CD14-positive monocyte (primary cell): ENCODE data around the gene ATG4C. TPM values are rescaled to one million over a fixed set of nuclear protein-coding genes. Genes with fewer than 3 reads are reported as not detected.
A peak's percentile ranks its signal among the peaks of the same experiment; 100 is the strongest.

Experiments
- DNase-seq, 3 donors: peaks; one replicate each; pipeline ENCODE4 v3.0.0-alpha.2; 2011 to 2022
- H2AFZ ChIP-seq: 2 replicates; pipeline ENCODE4 v1.6.0; 2012; ENCODE audit warnings: mild to moderate bottlenecking, low read depth, low read length, inconsistent platforms; ENCODE audit not compliant: insufficient read depth, poor library complexity, severe bottlenecking
- H3K27ac ChIP-seq, 2 donors: 1 replicate in 1 of 2; 2 replicates in 1 of 2; pipeline ENCODE4 v1.5.1; 2012 to 2013; ENCODE audit warnings: low read length in 2 of 2, control low read depth in 1 of 2, inconsistent platforms in 1 of 2, low read depth in 1 of 2, mild to moderate bottlenecking in 1 of 2
- H3K27me3 ChIP-seq, 2 donors: one replicate each; pipeline versions ENCODE4 v1.6.0 to v1.6.1; 2011 to 2013; ENCODE audit warnings: low read length in 2 of 2; ENCODE audit not compliant: control insufficient read depth in 2 of 2, insufficient read depth in 2 of 2
- H3K36me3 ChIP-seq, 2 donors: replicated peaks in 1 of 2; 1 replicate in 1 of 2; 2 replicates in 1 of 2; pipeline versions ENCODE4 v1.5.1 to v1.6.1; 2012 to 2013; ENCODE audit warnings: low read length in 2 of 2, control low read depth in 1 of 2, inconsistent platforms in 1 of 2, mild to moderate bottlenecking in 1 of 2; ENCODE audit not compliant: insufficient read depth in 2 of 2, control insufficient read depth in 1 of 2
- H3K4me1 ChIP-seq, 2 donors: 1 replicate in 1 of 2; 2 replicates in 1 of 2; pipeline versions ENCODE4 v1.5.1 to v1.6.1; 2012 to 2013; ENCODE audit warnings: low read length in 2 of 2, control low read depth in 1 of 2, inconsistent platforms in 1 of 2, mild to moderate bottlenecking in 1 of 2, moderate library complexity in 1 of 2; ENCODE audit not compliant: insufficient read depth in 2 of 2, control insufficient read depth in 1 of 2
- H3K4me2 ChIP-seq: replicated peaks from 2 replicates; pipeline ENCODE3; 2012; ENCODE audit warnings: low read length, moderate library complexity, mild to moderate bottlenecking; ENCODE audit not compliant: poor library complexity, severe bottlenecking; ENCODE audit errors: extremely low read depth
- H3K4me3 ChIP-seq, 3 experiments: fragments of 200-600 bp in 1 of 3; sonication (generic) in 1 of 3; replicated peaks in 1 of 3; 1 replicate in 2 of 3; 2 replicates in 1 of 3; pipeline ENCODE4 v1.5.1; 2011 to 2013; ENCODE audit warnings: low read length in 3 of 3, mild to moderate bottlenecking in 3 of 3, control low read depth in 2 of 3, low read depth in 2 of 3, inconsistent platforms in 1 of 3, moderate library complexity in 1 of 3
- H3K79me2 ChIP-seq: 2 replicates; pipeline ENCODE4 v1.6.0; 2012; ENCODE audit warnings: mild to moderate bottlenecking, control low read depth, inconsistent platforms, low read length, moderate library complexity; ENCODE audit not compliant: insufficient read depth
- H3K9ac ChIP-seq: 2 replicates; pipeline ENCODE4 v1.6.0; 2017; ENCODE audit warnings: low read length, mild to moderate bottlenecking; ENCODE audit not compliant: insufficient read depth, poor library complexity, severe bottlenecking
- H3K9me3 ChIP-seq, 2 donors: replicated peaks in 1 of 2; 1 replicate in 1 of 2; 2 replicates in 1 of 2; pipeline versions ENCODE4 v1.5.1 to v1.6.1; 2012 to 2013; ENCODE audit warnings: low read length in 2 of 2, control low read depth in 1 of 2; ENCODE audit not compliant: control insufficient read depth in 1 of 2, insufficient read depth in 1 of 2
- H4K20me1 ChIP-seq: 2 replicates; pipeline ENCODE4 v1.6.0; 2012; ENCODE audit warnings: mild to moderate bottlenecking, low read length, control low read depth, moderate library complexity; ENCODE audit not compliant: insufficient read depth
- H3K27ac Mint-ChIP-seq, 7 donors: one replicate each; pipeline ENCODE4 v1.8.0; 2020; ENCODE audit warnings: mild to moderate bottlenecking in 7 of 7, mixed read lengths in 7 of 7, moderate library complexity in 6 of 7, inconsistent platforms in 2 of 7
- H3K27me3 Mint-ChIP-seq, 3 donors: one replicate each; pipeline ENCODE4 v1.8.0; 2021 to 2022; ENCODE audit warnings: low read depth in 3 of 3, mild to moderate bottlenecking in 3 of 3, mixed read lengths in 3 of 3, moderate library complexity in 3 of 3, inconsistent platforms in 1 of 3
- H3K36me3 Mint-ChIP-seq, 2 donors: one replicate each; pipeline ENCODE4 v1.8.0; 2020; ENCODE audit warnings: mixed read lengths in 2 of 2, inconsistent platforms in 1 of 2, mild to moderate bottlenecking in 1 of 2
- H3K4me1 Mint-ChIP-seq: one replicate; pipeline ENCODE4 v1.8.0; 2020; ENCODE audit warnings: mild to moderate bottlenecking, mixed read lengths
- H3K4me3 Mint-ChIP-seq, 2 donors: one replicate each; pipeline ENCODE4 v1.8.0; 2020; ENCODE audit warnings: mild to moderate bottlenecking in 2 of 2, mixed read lengths in 2 of 2, moderate library complexity in 1 of 2
- H3K9me3 Mint-ChIP-seq, 7 donors: one replicate each; pipeline ENCODE4 v1.8.0; 2020 to 2022; ENCODE audit warnings: mixed read lengths in 7 of 7, mild to moderate bottlenecking in 6 of 7, moderate library complexity in 6 of 7, inconsistent platforms in 2 of 7
- WGBS: methylation state at CpG from one replicate; pipeline ENCODE4 v1.1.5; 2013; ENCODE audit warnings: missing lambda C conversion rate; ENCODE audit not compliant: insufficient coverage; 5-methylcytosine and 5-hydroxymethylcytosine counted together
- intact Hi-C, 2 donors: fragments of 100-400 bp; cut with micrococcal nuclease; formaldehyde crosslinking; loops; one replicate each; pipeline versions ENCODE4 v1.15.0 to v1.15.1; 2023
- polyA plus RNA-seq, 3 donors: library from polyadenylated mRNA; depleted of rRNA in 1 of 3; unstranded in 2 of 3; stranded (reverse) in 1 of 3; fragments of 300-500 nt in 2 of 3; fragments of >200 nt in 1 of 3; fragmentation: Illumina TruSeq in 2 of 3; gene quantifications; 1 replicate in 2 of 3; 2 replicates in 1 of 3; pipeline ENCODE4 v1.2.3, GENCODE V29; 2012 to 2021
- TF ChIP-seq, protein P1 (sequence below): fragments of 200-600 bp; IDR thresholded peaks from one replicate; pipeline ENCODE4 v1.8.0; 2022; ENCODE audit warnings: antibody characterized with exemption, mild to moderate bottlenecking

ATG4C gene
- polyA plus RNA-seq, 3 donors, result 5.7 to 19.1 (median 17.5) TPM

DNA sequence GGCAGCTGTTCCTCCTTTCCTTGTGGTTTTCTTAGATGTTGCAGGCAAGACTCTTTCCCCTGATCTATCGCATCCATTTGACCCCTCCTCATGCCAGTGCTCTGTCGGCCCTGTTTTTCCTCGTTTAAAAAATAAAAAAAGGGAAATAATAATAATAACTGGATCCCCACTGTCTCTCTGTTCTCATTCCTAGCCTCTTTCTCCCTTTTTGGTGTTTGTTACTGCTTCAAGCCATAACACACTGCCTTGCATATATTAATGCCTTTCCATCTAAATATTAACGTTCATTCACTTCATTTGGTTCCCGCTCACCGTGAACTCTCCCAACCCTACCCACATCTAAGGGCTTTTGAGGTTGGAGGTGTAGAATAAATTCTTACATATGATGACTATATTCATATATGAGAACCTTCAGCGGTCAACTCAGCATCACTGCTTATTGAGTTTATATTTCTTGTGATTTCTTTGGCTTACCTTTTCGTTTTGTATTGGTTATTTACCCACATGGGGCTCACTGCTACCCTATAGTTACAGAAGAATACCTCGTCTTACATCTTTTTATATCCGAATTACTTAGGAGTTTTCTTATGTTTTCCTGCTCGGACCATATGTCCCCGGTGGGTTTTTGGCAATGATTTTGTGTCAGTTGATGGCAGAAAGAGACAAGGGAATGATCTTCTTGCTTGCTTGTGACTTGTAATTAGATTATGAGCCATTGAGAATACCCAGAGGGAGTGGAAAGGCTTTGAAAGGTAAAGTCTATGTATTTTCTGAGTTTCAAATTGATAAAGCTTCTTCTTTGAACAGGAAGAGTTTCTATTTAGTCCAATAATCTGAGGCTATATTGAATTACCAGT lies 805 bp downstream of the ATG4C start:
- Histone ChIP-seq H3K4me2 (peak overlapping the region; percentile 90), H3K36me3 (no peaks in the 10 kb centered on the region), H3K27me3 (no peaks in the 10 kb centered on the region), H2AFZ (peak overlapping the region; percentile 100), H3K4me3 (peak overlapping the region; percentile 72 to 99 (median 79)), H3K9ac (peak overlapping the region; percentile 76), H3K4me1 (peaks cover 25 to 39% of the 10 kb centered on the region in 2 donors), H4K20me1 (peaks cover 10% of the 10 kb centered on the region), H3K79me2 (peaks cover 59% of the 10 kb centered on the region), H3K9me3 (no peaks in the 10 kb centered on the region), H3K27ac (peak overlapping the region; percentile 76 to 94)
- 48% methylated on average over 2 of the region's 12 CpGs for WGBS
- Mint-ChIP-seq H3K27me3 (peaks cover 0 to 6% (median 2%) of the 10 kb centered on the region in 3 donors), H3K36me3 (peaks cover 0 to 6% of the 10 kb centered on the region in 2 donors), H3K9me3 (peaks cover 0 to 3% (median 0%) of the 10 kb centered on the region in 7 donors), H3K4me1 (peaks cover 22% of the 10 kb centered on the region), H3K27ac (no peak overlapping the region), H3K4me3 (no peak overlapping the region)
- TF ChIP-seq, protein P1, sequence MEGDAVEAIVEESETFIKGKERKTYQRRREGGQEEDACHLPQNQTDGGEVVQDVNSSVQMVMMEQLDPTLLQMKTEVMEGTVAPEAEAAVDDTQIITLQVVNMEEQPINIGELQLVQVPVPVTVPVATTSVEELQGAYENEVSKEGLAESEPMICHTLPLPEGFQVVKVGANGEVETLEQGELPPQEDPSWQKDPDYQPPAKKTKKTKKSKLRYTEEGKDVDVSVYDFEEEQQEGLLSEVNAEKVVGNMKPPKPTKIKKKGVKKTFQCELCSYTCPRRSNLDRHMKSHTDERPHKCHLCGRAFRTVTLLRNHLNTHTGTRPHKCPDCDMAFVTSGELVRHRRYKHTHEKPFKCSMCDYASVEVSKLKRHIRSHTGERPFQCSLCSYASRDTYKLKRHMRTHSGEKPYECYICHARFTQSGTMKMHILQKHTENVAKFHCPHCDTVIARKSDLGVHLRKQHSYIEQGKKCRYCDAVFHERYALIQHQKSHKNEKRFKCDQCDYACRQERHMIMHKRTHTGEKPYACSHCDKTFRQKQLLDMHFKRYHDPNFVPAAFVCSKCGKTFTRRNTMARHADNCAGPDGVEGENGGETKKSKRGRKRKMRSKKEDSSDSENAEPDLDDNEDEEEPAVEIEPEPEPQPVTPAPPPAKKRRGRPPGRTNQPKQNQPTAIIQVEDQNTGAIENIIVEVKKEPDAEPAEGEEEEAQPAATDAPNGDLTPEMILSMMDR, result no peak
- intact Hi-C loops, result loop anchor here (5.0 kb wide), 1 partner anchor 347 kb away; the partner anchor contains the start of gene USP1 (in 2 of the 2)
- peak; percentile 26 to 40 (median 39) for DNase-seq

DNA sequence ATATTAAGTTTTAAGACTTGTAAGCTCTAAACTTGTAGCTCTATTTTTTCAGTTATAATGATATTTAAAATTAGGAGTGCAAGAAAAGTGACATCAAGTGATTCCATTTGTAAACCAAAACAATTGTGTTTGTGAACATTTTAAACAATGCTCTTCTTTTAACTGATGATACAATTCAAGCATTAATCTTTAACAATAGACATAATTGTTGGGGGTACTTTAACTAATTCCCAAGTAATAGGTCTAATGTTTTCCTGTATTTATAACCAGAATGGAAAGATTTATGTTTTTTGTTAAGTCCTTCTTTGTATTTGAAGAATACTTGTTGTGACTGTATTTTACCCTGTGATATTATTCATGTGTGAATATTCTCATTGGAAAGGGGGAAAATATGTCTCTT lies 6.8 kb downstream of the ATG4C start:
- H3K9me3 Mint-ChIP-seq, result peaks cover 0 to 3% (median 0%) of the 10 kb centered on the region in 7 donors
- peaks cover 11% of the 10 kb centered on the region for H3K4me1 Mint-ChIP-seq
- Histone ChIP-seq H3K27ac (no peak overlapping the region), H2AFZ (no peak overlapping the region), H3K79me2 (peaks cover 99% of the 10 kb centered on the region), H3K36me3 (no peaks in the 10 kb centered on the region), H3K4me2 (no peak overlapping the region), H3K4me1 (peaks cover 3 to 4% of the 10 kb centered on the region in 2 donors), H3K27me3 (no peaks in the 10 kb centered on the region), H3K9me3 (no peaks in the 10 kb centered on the region), H4K20me1 (peaks cover 13% of the 10 kb centered on the region), H3K9ac (no peak overlapping the region), H3K4me3 (no peak overlapping the region)
- TF ChIP-seq, protein P1, result no peak
- peaks cover 14 to 15% of the 10 kb centered on the region in 2 donors for H3K36me3 Mint-ChIP-seq
- H3K27ac Mint-ChIP-seq, result no peak overlapping the region
- no peak for DNase-seq
- H3K27me3 Mint-ChIP-seq, result no peaks in the 10 kb centered on the region
- intact Hi-C loops, result no loop called here
- H3K4me3 Mint-ChIP-seq, result no peak overlapping the region
